Epithelial cell of alveolus of lung (primary cell): ENCODE measurements around the gene SDHA. TPM values are rescaled to one million over a fixed set of nuclear protein-coding genes. Genes with fewer than 3 reads are reported as not detected.

Experiments used
- total RNA-seq: library from RNA; depleted of rRNA; stranded (reverse); fragments of >200 nt; gene quantifications from 2 replicates; pipeline ENCODE4 v1.2.1, GENCODE V29; 2015

Gene SDHA
- total RNA-seq: 87.4 and 108 TPM in 2 replicates

GRCh38 chr5:217494-218456 is at the start of gene SDHA, which contains the start of gene CCDC127:
TSS of gene SDHA (plus strand) at chr5:218320. CDS start at chr5:218356, 36 bp downstream.
TSS of gene CCDC127 (minus strand) at chr5:218153. CDS start at chr5:216849, 1,304 bp downstream.

GRCh38 chr5:191036-191948 is 26.8 kb upstream of the SDHA start, which contains the start of gene LRRC14B:
TSS of gene LRRC14B (plus strand) at chr5:191495. CDS start at chr5:191539, 44 bp downstream.

Other genes starting within 250 kb of the SDHA start
- 0.39 TPM in 1 of 2 replicates, not detected in the other for gene PLEKHG4B, start 126.2 kb upstream of the SDHA start, total RNA-seq
- gene LRRC14B, start 26.8 kb upstream of the SDHA start, total RNA-seq: not detected in 2 replicates
- 3.6 and 3.8 TPM in 2 replicates for gene CCDC127, start 167 bp upstream of the SDHA start, total RNA-seq
- 70.6 and 117 TPM in 2 replicates for gene PDCD6, start 53.3 kb downstream of the SDHA start, total RNA-seq
- 7.0 and 47.7 TPM in 2 replicates for gene AHRR, start 103.4 kb downstream of the SDHA start, total RNA-seq
- 24.7 and 28.3 TPM in 2 replicates for gene EXOC3, start 224.9 kb downstream of the SDHA start, total RNA-seq